Epithelial cell of umbilical artery (primary cell): Measurements from ENCODE around the gene SPEM3. TPM values are rescaled to one million over a fixed set of nuclear protein-coding genes. Genes with fewer than 3 reads are reported as not detected.

ENCODE experiments used
- total RNA-seq: library from RNA; depleted of rRNA; stranded (reverse); fragments of >200 nt; gene quantifications from 2 replicates; pipeline ENCODE4 v1.2.3, GENCODE V29; 2014

Gene SPEM3
- total RNA-seq = not detected in 2 replicates

GRCh38 chr17:7428557-7428956 lies at the start of gene SPEM3:
TSS of gene SPEM3 (plus strand) at chr17:7428857. CDS start at chr17:7428903, 46 bp downstream.

GRCh38 chr17:7380855-7381683 lies 47.6 kb upstream of the SPEM3 start, which contains the start of gene TNK1:
TSS of gene TNK1 (plus strand) at chr17:7381089. CDS start at chr17:7382927, 1,838 bp downstream.

GRCh38 chr17:7394452-7395191 lies 34.0 kb upstream of the SPEM3 start, which contains the start of gene PLSCR3:
TSS of gene PLSCR3 (minus strand) at chr17:7394525. CDS start at chr17:7394110, 415 bp downstream.

GRCh38 chr17:7403977-7404736 lies 24.5 kb upstream of the SPEM3 start, which contains the start of gene TMEM256:
TSS of gene TMEM256 (minus strand) at chr17:7404097. CDS start at chr17:7404084, 13 bp downstream.

GRCh38 chr17:7407485-7408251 lies 21.0 kb upstream of the SPEM3 start, which contains the start of gene NLGN2:
TSS of gene NLGN2 (plus strand) at chr17:7407845. CDS start at chr17:7408256, 411 bp downstream.

GRCh38 chr17:7419819-7420610 lies 8.6 kb upstream of the SPEM3 start, which contains the start of gene SPEM1:
TSS of gene SPEM1 (plus strand) at chr17:7420324. CDS start at chr17:7420385, 61 bp downstream.

GRCh38 chr17:7425316-7425715 lies 3.3 kb upstream of the SPEM3 start, which contains the start of gene SPEM2:
TSS of gene SPEM2 (plus strand) at chr17:7425616. CDS start at chr17:7425689, 73 bp downstream.

GRCh38 chr17:7439462-7440112 lies 10.9 kb downstream of the SPEM3 start, which contains the start of gene FGF11:
TSS of gene FGF11 (plus strand) at chr17:7439512. CDS start at chr17:7439621, 109 bp downstream.

GRCh38 chr17:7444682-7445618 lies 16.3 kb downstream of the SPEM3 start, which contains the start of gene CHRNB1:
TSS of gene CHRNB1 (plus strand) at chr17:7445061. CDS start at chr17:7445128, 67 bp downstream.

GRCh38 chr17:7479213-7480088 lies 50.8 kb downstream of the SPEM3 start, which contains the start of gene ZBTB4:
TSS of gene ZBTB4 (minus strand) at chr17:7479631. CDS start at chr17:7466801, 12,830 bp downstream.

GRCh38 chr17:7481275-7481674 lies 52.6 kb downstream of the SPEM3 start, which contains the start of gene SLC35G6:
TSS of gene SLC35G6 (plus strand) at chr17:7481446. CDS start at chr17:7481517, 71 bp downstream.

Other genes with a start within 250 kb of the SPEM3 start
- gene ASGR1, start 249.5 kb upstream of the SPEM3 start, total RNA-seq = 5.5 and 9.1 TPM in 2 replicates
- 7.8 and 10.4 TPM in 2 replicates for gene DLG4, start 209.0 kb upstream of the SPEM3 start, total RNA-seq
- 164 and 179 TPM in 2 replicates for gene ACADVL, start 208.9 kb upstream of the SPEM3 start, total RNA-seq
- 36.1 and 40.6 TPM in 2 replicates for gene DVL2, start 194.3 kb upstream of the SPEM3 start, total RNA-seq
- 39.7 and 43.9 TPM in 2 replicates for gene PHF23, start 189.4 kb upstream of the SPEM3 start, total RNA-seq
- 52.1 and 157 TPM in 2 replicates for gene GABARAP, start 186.4 kb upstream of the SPEM3 start, total RNA-seq
- 14.1 and 19.5 TPM in 2 replicates for gene CTDNEP1, start 177.1 kb upstream of the SPEM3 start, total RNA-seq
- gene ELP5, start 176.6 kb upstream of the SPEM3 start, total RNA-seq = 48.8 and 52.3 TPM in 2 replicates
- gene CLDN7, start 166.4 kb upstream of the SPEM3 start, total RNA-seq = 12.9 and 15.6 TPM in 2 replicates
- under 0.01 and 0.30 TPM in 2 replicates for gene SLC2A4, start 147.1 kb upstream of the SPEM3 start, total RNA-seq
- gene YBX2, start 134.2 kb upstream of the SPEM3 start, total RNA-seq = 0.15 TPM in 1 of 2 replicates, not detected in the other
- gene EIF5A, start 121.2 kb upstream of the SPEM3 start, total RNA-seq = 761 and 967 TPM in 2 replicates
- 34.8 and 60.0 TPM in 2 replicates for gene GPS2, start 113.5 kb upstream of the SPEM3 start, total RNA-seq
- 12.0 and 17.9 TPM in 2 replicates for gene NEURL4, start 99.5 kb upstream of the SPEM3 start, total RNA-seq
- gene ACAP1, start 92.3 kb upstream of the SPEM3 start, total RNA-seq = not detected in 2 replicates
- 1.9 and 2.9 TPM in 2 replicates for gene KCTD11, start 76.7 kb upstream of the SPEM3 start, total RNA-seq
- gene TMEM95, start 73.7 kb upstream of the SPEM3 start, total RNA-seq = not detected in 2 replicates
- 0.91 TPM in 1 of 2 replicates, not detected in the other for gene TNK1, start 47.8 kb upstream of the SPEM3 start, total RNA-seq
- 8.4 and 15.3 TPM in 2 replicates for gene PLSCR3, start 34.3 kb upstream of the SPEM3 start, total RNA-seq
- 71.3 and 188 TPM in 2 replicates for gene TMEM256, start 24.8 kb upstream of the SPEM3 start, total RNA-seq
- gene NLGN2, start 21.0 kb upstream of the SPEM3 start, total RNA-seq = 2.1 and 2.6 TPM in 2 replicates
- gene SPEM1, start 8.5 kb upstream of the SPEM3 start, total RNA-seq = not detected in 2 replicates
- gene SPEM2, start 3.2 kb upstream of the SPEM3 start, total RNA-seq = not detected in 2 replicates
- gene TMEM102, start 6.6 kb downstream of the SPEM3 start, total RNA-seq = 5.6 and 7.5 TPM in 2 replicates
- gene FGF11, start 10.7 kb downstream of the SPEM3 start, total RNA-seq = 0.15 and 0.32 TPM in 2 replicates
- 4.5 and 6.5 TPM in 2 replicates for gene CHRNB1, start 16.2 kb downstream of the SPEM3 start, total RNA-seq
- 6.7 and 7.1 TPM in 2 replicates for gene ZBTB4, start 50.8 kb downstream of the SPEM3 start, total RNA-seq
- gene SLC35G6, start 52.6 kb downstream of the SPEM3 start, total RNA-seq = not detected in 2 replicates
- gene POLR2A, start 55.5 kb downstream of the SPEM3 start, total RNA-seq = 54.1 and 66.9 TPM in 2 replicates
- 3.6 and 6.5 TPM in 2 replicates for gene TNFSF12, start 120.2 kb downstream of the SPEM3 start, total RNA-seq
- gene TNFSF13, start 129.9 kb downstream of the SPEM3 start, total RNA-seq = 0.46 and 1.6 TPM in 2 replicates
- gene SENP3, start 133.1 kb downstream of the SPEM3 start, total RNA-seq = 92.9 and 115 TPM in 2 replicates
- 1.1 and 1.3 TPM in 2 replicates for gene CD68, start 150.8 kb downstream of the SPEM3 start, total RNA-seq
- gene MPDU1, start 155.0 kb downstream of the SPEM3 start, total RNA-seq = 117 and 125 TPM in 2 replicates
- not detected in 2 replicates for gene SOX15, start 161.2 kb downstream of the SPEM3 start, total RNA-seq
- gene FXR2, start 186.0 kb downstream of the SPEM3 start, total RNA-seq = 39.2 and 47.7 TPM in 2 replicates
- 24.0 and 24.3 TPM in 2 replicates for gene SAT2, start 199.0 kb downstream of the SPEM3 start, total RNA-seq
- gene SHBG, start 201.3 kb downstream of the SPEM3 start, total RNA-seq = not detected in 2 replicates
- gene ATP1B2, start 222.1 kb downstream of the SPEM3 start, total RNA-seq = not detected in 2 replicates